Choroid plexus epithelial cell (primary cell): ENCODE data around the gene REPS1.

Source experiments
- DNase-seq: peaks from one replicate; pipeline ENCODE4 v3.0.0-alpha.2; 2010; ENCODE audit warnings: low read depth
- H3K4me3 ChIP-seq: 2 replicates; pipeline ENCODE4 v1.5.1; 2011; ENCODE audit warnings: low read depth, mild to moderate bottlenecking, control low read depth, low read length, moderate library complexity
- CTCF ChIP-seq: conservative IDR thresholded peaks from 2 replicates; pipeline ENCODE4 v1.5.1; 2011; ENCODE audit warnings: low read depth, mild to moderate bottlenecking, control low read depth, inconsistent platforms, low read length, moderate library complexity

The REPS1 gene

DNA sequence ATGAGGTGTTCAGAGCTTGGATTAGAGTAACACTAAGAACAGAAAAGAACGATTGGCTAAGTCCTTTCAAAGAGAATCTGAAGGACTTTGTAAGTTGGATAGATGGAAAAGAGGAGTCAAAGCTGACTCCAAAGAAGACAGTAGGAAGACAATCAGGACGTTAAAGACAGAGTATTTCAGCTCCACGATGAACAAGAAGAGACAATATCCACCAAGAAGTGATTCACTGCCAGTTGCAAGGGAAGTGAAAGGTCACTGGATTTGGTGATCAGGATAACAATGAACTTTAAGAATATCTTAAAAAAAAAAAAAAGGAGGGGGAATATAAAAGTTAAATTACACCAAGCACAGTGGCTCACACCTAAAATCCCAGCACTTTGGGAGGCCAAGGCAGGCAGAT lies 17.9 kb downstream of the REPS1 start:
- peak; percentile 18 for DNase-seq
- H3K4me3 ChIP-seq: no peak overlapping the region
- TF ChIP-seq CTCF: no peak

GRCh38 chr6:138966870-138967269 lies 21.2 kb downstream of the REPS1 start:
- no peak overlapping the region for H3K4me3 ChIP-seq
- DNase-seq: no peak
- TF ChIP-seq CTCF: no peak

- no peak for DNase-seq
- no peak for TF ChIP-seq CTCF
- H3K4me3 ChIP-seq: no peak overlapping the region
Measured at GRCh38 chr6:138965971-138966370, 22.1 kb downstream of the REPS1 start.

GRCh38 chr6:138965291-138965874 lies 22.7 kb downstream of the REPS1 start:
- DNase-seq: no peak
- H3K4me3 ChIP-seq: no peak overlapping the region
- TF ChIP-seq CTCF: no peak

- TF ChIP-seq CTCF: no peak
- no peak overlapping the region for H3K4me3 ChIP-seq
- no peak for DNase-seq
Measured at GRCh38 chr6:138964012-138964411, 24.0 kb downstream of the REPS1 start.

- no peak for TF ChIP-seq CTCF
Measured at GRCh38 chr6:138963531-138963930, 24.5 kb downstream of the REPS1 start.

DNA sequence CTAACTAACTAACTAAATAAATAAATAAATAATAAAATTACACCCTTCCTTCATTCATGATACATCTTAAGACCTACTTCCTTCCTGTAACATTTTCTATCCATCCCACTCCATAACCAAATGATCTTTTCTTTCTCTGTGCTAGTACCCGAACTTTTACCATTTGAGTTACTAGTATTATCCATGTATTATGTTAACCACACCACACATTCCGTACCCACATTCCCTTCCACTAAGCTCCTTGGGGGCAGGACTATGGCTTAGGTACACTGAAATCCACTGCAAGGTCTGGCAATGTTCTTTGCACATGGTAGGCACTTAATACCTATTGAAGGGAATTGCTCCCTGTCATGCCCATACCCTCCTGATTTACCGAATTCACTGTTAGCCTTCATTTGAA lies 24.9 kb downstream of the REPS1 start:
- no peak overlapping the region for H3K4me3 ChIP-seq
- no peak for TF ChIP-seq CTCF
- DNase-seq: no peak

More at GRCh38 chr6:138963531-138963930, 24.5 kb downstream of the REPS1 start:
- no peak overlapping the region for H3K4me3 ChIP-seq
- peak; percentile 28 for DNase-seq
